Keratinocyte (primary cell): ENCODE data around the gene SYT1. TPM values are rescaled to one million over a fixed set of nuclear protein-coding genes. Genes with fewer than 3 reads are reported as not detected.

Experiments used
- DNase-seq: peaks from one replicate; pipeline ENCODE4 v3.0.0-alpha.2; 2011; ENCODE audit warnings: low read depth, missing footprints, low spot score
- FAIRE-seq: peaks from 2 replicates; lab custom pipeline; 2011; peaks lifted over from hg19 to GRCh38; lab: Jason Lieb, UNC
- H2AFZ ChIP-seq: 2 replicates; pipeline ENCODE4 v1.6.0; 2012; ENCODE audit warnings: low read length, control low read depth, inconsistent platforms; ENCODE audit not compliant: control insufficient read depth
- H3K27ac ChIP-seq: 2 replicates; pipeline ENCODE4 v1.5.1; 2011; ENCODE audit warnings: low read length; ENCODE audit not compliant: control insufficient read depth, insufficient read depth
- H3K27me3 ChIP-seq: 3 replicates; pipeline ENCODE4 v1.6.0; 2011; ENCODE audit warnings: low read length; ENCODE audit not compliant: control insufficient read depth, insufficient read depth; ENCODE audit errors: extremely low read depth
- H3K36me3 ChIP-seq, 2 experiments: 2 replicates in 1 of 2; 3 replicates in 1 of 2; pipeline ENCODE4 v1.5.1; 2011; ENCODE audit warnings: low read length in 2 of 2, mild to moderate bottlenecking in 1 of 2; ENCODE audit not compliant: control insufficient read depth in 2 of 2, insufficient read depth in 2 of 2; ENCODE audit errors: extremely low read depth in 1 of 2
- H3K4me1 ChIP-seq: 3 replicates; pipeline ENCODE4 v1.5.1; 2011; ENCODE audit warnings: low read length; ENCODE audit not compliant: control insufficient read depth, insufficient read depth; ENCODE audit errors: extremely low read depth
- H3K4me2 ChIP-seq: 3 replicates; pipeline ENCODE4 v1.6.0; 2011; ENCODE audit warnings: low read depth, low read length; ENCODE audit not compliant: control insufficient read depth, insufficient read depth; ENCODE audit errors: extremely low read depth
- H3K4me3 ChIP-seq, 3 experiments: fragments of 200-600 bp in 1 of 3; sonication (generic) in 1 of 3; 2 replicates in 2 of 3; 3 replicates in 1 of 3; pipeline ENCODE4 v1.5.1; 2011 to 2016; ENCODE audit warnings: low read length in 3 of 3, mild to moderate bottlenecking in 3 of 3, control low read depth in 2 of 3, inconsistent platforms in 1 of 3, low read depth in 1 of 3, mixed read lengths in 1 of 3, mixed run types in 1 of 3, moderate library complexity in 1 of 3; ENCODE audit not compliant: control insufficient read depth in 2 of 3, insufficient read depth in 2 of 3; ENCODE audit errors: extremely low read depth in 1 of 3
- H3K79me2 ChIP-seq: 2 replicates; pipeline ENCODE4 v1.6.0; 2012; ENCODE audit warnings: low read length; ENCODE audit not compliant: control insufficient read depth, insufficient read depth
- H3K9ac ChIP-seq: 3 replicates; pipeline ENCODE4 v1.6.0; 2011; ENCODE audit warnings: low read length; ENCODE audit not compliant: control insufficient read depth, insufficient read depth; ENCODE audit errors: extremely low read depth
- H3K9me1 ChIP-seq: 3 replicates; pipeline ENCODE4 v1.6.0; 2011; ENCODE audit warnings: low read length; ENCODE audit not compliant: control insufficient read depth, insufficient read depth; ENCODE audit errors: extremely low read depth
- H3K9me3 ChIP-seq: 2 replicates; pipeline ENCODE4 v1.5.1; 2012; ENCODE audit warnings: low read depth, low read length; ENCODE audit not compliant: control insufficient read depth
- H4K20me1 ChIP-seq: 3 replicates; pipeline ENCODE4 v1.6.0; 2011; ENCODE audit warnings: low read length; ENCODE audit not compliant: control insufficient read depth, insufficient read depth; ENCODE audit errors: extremely low read depth
- CTCF ChIP-seq, 3 experiments: IDR thresholded peaks in 1 of 3; conservative IDR thresholded peaks in 1 of 3; optimal IDR thresholded peaks in 1 of 3; 2 replicates in 2 of 3; 3 replicates in 1 of 3; pipeline versions ENCODE3 to v1.5.1; 2011; ENCODE audit warnings: low read length in 3 of 3, mild to moderate bottlenecking in 3 of 3, moderate library complexity in 2 of 3, control low read depth in 1 of 3, inconsistent platforms in 1 of 3; ENCODE audit not compliant: insufficient read depth in 2 of 3; ENCODE audit errors: extremely low read depth in 1 of 3
- EZH2 ChIP-seq: IDR thresholded peaks from one replicate; pipeline ENCODE4 v1.6.1; 2012; ENCODE audit warnings: inconsistent platforms, mild to moderate bottlenecking, low read length, moderate library complexity
- dilution Hi-C: fragments of 300-500 bp; cut with MboI; formaldehyde crosslinking; loops from one replicate; pipeline ENCODE4 v1.7.0; 2020; ENCODE audit warnings: low sequenced_read_pairs; ENCODE audit not compliant: extremely low pct_ligation_motif_present
- polyA plus RNA-seq, 5 experiments: library from polyadenylated mRNA; depleted of rRNA in 3 of 5; stranded (reverse) in 3 of 5; stranded (forward) in 1 of 5; unstranded in 1 of 5; fragments of >200 nt; gene quantifications; 1 replicate in 1 of 5; 2 replicates in 3 of 5; 3 replicates in 1 of 5; pipeline versions ENCODE4 v1.2.1 to v1.2.3, GENCODE V29; 2011 to 2012; ENCODE audit warnings: missing spikeins in 2 of 5, low read depth in 1 of 5, low replicate concordance in 1 of 5

Gene SYT1
- polyA plus RNA-seq, 1 donor (not counting 4 experiments of a cell fraction or from before 2014, with no cell fraction given), result 6.1 TPM

- Histone ChIP-seq H3K4me3 (no peak overlapping the region), H3K4me2 (no peak overlapping the region), H4K20me1 (no peaks in the 10 kb centered on the region), H3K27me3 (no peaks in the 10 kb centered on the region), H2AFZ (no peak overlapping the region), H3K27ac (no peak overlapping the region), H3K9me3 (no peaks in the 10 kb centered on the region), H3K9ac (no peak overlapping the region), H3K36me3 (no peaks in the 10 kb centered on the region), H3K9me1 (no peaks in the 10 kb centered on the region), H3K4me1 (no peaks in the 10 kb centered on the region), H3K79me2 (no peaks in the 10 kb centered on the region)
- FAIRE-seq (no peak), DNase-seq (no peak)
- dilution Hi-C loops, result no loop called here
- TF ChIP-seq CTCF (optimal IDR thresholded peaks at IDR 0.05 in 1 of 3, IDR thresholded peaks at IDR 0.05 in 1 of 3, conservative IDR thresholded peaks at IDR 0.05 in 1 of 3; ENCODE audit: extremely low read depth in 1 of 3, insufficient read depth in 2 of 3, low read length in 3 of 3), result no peak
- TF ChIP-seq EZH2, result no peak
These were observed 43.6 kb upstream of the SYT1 start for GRCh38 chr12:78820946-78821345.

GRCh38 chr12:78824918-78825317 is 39.7 kb upstream of the SYT1 start:
- Histone ChIP-seq H3K4me3 (no peak overlapping the region), H3K9me1 (no peaks in the 10 kb centered on the region), H4K20me1 (no peaks in the 10 kb centered on the region), H3K9ac (no peak overlapping the region), H2AFZ (no peak overlapping the region), H3K27me3 (no peaks in the 10 kb centered on the region), H3K36me3 (no peaks in the 10 kb centered on the region), H3K9me3 (no peaks in the 10 kb centered on the region), H3K4me1 (no peaks in the 10 kb centered on the region), H3K27ac (no peak overlapping the region), H3K79me2 (no peaks in the 10 kb centered on the region), H3K4me2 (no peak overlapping the region)
- dilution Hi-C loops, result no loop called here
- DNase-seq (no peak), FAIRE-seq (no peak)
- TF ChIP-seq CTCF (optimal IDR thresholded peaks at IDR 0.05 in 1 of 3, IDR thresholded peaks at IDR 0.05 in 1 of 3, conservative IDR thresholded peaks at IDR 0.05 in 1 of 3; ENCODE audit: extremely low read depth in 1 of 3, insufficient read depth in 2 of 3, low read length in 3 of 3), result no peak
- TF ChIP-seq EZH2, result no peak
